Bronchial epithelial cell (primary cell): ENCODE results near the gene TENM3. TPM values are rescaled to one million over a fixed set of nuclear protein-coding genes. Genes with fewer than 3 reads are reported as not detected.
A peak's percentile ranks its signal among the peaks of the same experiment; 100 is the strongest.

Source experiments
- DNase-seq: peaks from one replicate; pipeline ENCODE4 v3.0.0-alpha.2; 2010; ENCODE audit warnings: low read depth
- FAIRE-seq: peaks from 2 replicates; lab custom pipeline; 2011; peaks lifted over from hg19 to GRCh38; lab: Jason Lieb, UNC
- H3K27me3 ChIP-seq: 2 replicates; pipeline ENCODE4 v1.5.1; 2011; ENCODE audit warnings: low read length; ENCODE audit not compliant: control insufficient read depth, insufficient read depth
- H3K36me3 ChIP-seq: 2 replicates; pipeline ENCODE4 v1.5.1; 2011; ENCODE audit warnings: low read length; ENCODE audit not compliant: control insufficient read depth, insufficient read depth
- H3K4me3 ChIP-seq: 2 replicates; pipeline ENCODE4 v1.5.1; 2011; ENCODE audit warnings: mild to moderate bottlenecking, low read depth, low read length, control low read depth
- CTCF ChIP-seq: IDR thresholded peaks from 2 replicates; pipeline ENCODE4 v1.5.1; 2011; ENCODE audit warnings: mild to moderate bottlenecking, moderate library complexity, low read length, control low read depth, inconsistent platforms; ENCODE audit not compliant: insufficient read depth, severe bottlenecking
- total RNA-seq: library from RNA; depleted of rRNA; stranded (reverse); fragments of >200 nt; gene quantifications from 2 replicates; pipeline ENCODE4 v1.2.1, GENCODE V29; 2014

The TENM3 gene
- total RNA-seq, 1 donor from 2014 or later = 1.3 TPM

GRCh38 chr4:182695842-182696241 is 452.6 kb downstream of the TENM3 start:
- DNase-seq = peak; percentile 1
- no peaks in the 10 kb centered on the region for H3K36me3 ChIP-seq
- no peak for FAIRE-seq
- TF ChIP-seq CTCF = no peak
- no peaks in the 10 kb centered on the region for H3K27me3 ChIP-seq
- H3K4me3 ChIP-seq = no peak overlapping the region

- no peak for FAIRE-seq
- Histone ChIP-seq H3K36me3 (no peaks in the 10 kb centered on the region), H3K4me3 (no peak overlapping the region), H3K27me3 (no peaks in the 10 kb centered on the region)
- DNase-seq = no peak
- no peak for TF ChIP-seq CTCF
Measured at GRCh38 chr4:182697094-182697493, 453.9 kb downstream of the TENM3 start.

GRCh38 chr4:182698212-182698611 is 455.0 kb downstream of the TENM3 start:
- Histone ChIP-seq H3K36me3 (no peaks in the 10 kb centered on the region), H3K4me3 (no peak overlapping the region), H3K27me3 (no peaks in the 10 kb centered on the region)
- DNase-seq (no peak), FAIRE-seq (no peak)
- TF ChIP-seq CTCF = no peak

- no peak for TF ChIP-seq CTCF
- H3K27me3 ChIP-seq = no peaks in the 10 kb centered on the region
- no peaks in the 10 kb centered on the region for H3K36me3 ChIP-seq
- no peak overlapping the region for H3K4me3 ChIP-seq
- FAIRE-seq (no peak), DNase-seq (no peak)
Measured at GRCh38 chr4:182699201-182699600, 456.0 kb downstream of the TENM3 start.

- no peak overlapping the region for H3K4me3 ChIP-seq
- no peaks in the 10 kb centered on the region for H3K27me3 ChIP-seq
- no peak for FAIRE-seq
- no peaks in the 10 kb centered on the region for H3K36me3 ChIP-seq
- no peak for DNase-seq
- TF ChIP-seq CTCF = no peak
Measured at GRCh38 chr4:182699795-182700194, 456.6 kb downstream of the TENM3 start.
